ENCODE measurements around the gene ANO3. TPM values are rescaled to one million over a fixed set of nuclear protein-coding genes. Genes with fewer than 3 reads are reported as not detected.

Gene ANO3
- total RNA-seq, 6 experiments from 2014 or later = 0.02 to 0.10 (median 0.05) TPM; not detected in 1

DNA sequence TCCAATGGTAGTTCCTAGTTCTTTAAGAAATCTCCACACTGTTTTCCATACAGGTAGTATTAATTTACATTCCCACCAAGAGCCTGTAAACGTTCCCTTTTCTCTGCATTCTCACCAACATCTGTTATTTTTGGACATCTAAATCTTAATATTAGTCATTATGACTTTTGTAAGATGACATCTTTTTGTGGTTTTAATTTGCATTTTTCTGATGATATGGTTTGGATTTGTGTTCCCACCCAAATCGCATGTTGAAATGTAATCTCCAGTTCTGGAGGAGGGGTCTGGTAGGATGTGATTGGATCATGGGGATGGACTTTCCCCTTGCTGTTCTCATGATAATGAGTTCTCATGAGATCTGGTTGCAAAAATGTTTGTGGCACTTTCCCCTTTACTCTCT, 151.2 kb downstream of the ANO3 start:
- no peak for DNase-seq
- Mint-ChIP-seq H3K4me1 (ENCODE audit: low read depth) (no peaks in the 10 kb centered on the region), H3K4me3 (no peak overlapping the region), H3K27ac (no peak overlapping the region), H3K36me3 (ENCODE audit: low read depth) (no peaks in the 10 kb centered on the region; the same call in 1 of the 2 replicates), H3K9me3 (peaks cover 32% of the 10 kb centered on the region), H3K27me3 (ENCODE audit: insufficient read depth) (no peaks in the 10 kb centered on the region; the same call in 1 of the 2 replicates)
- TF ChIP-seq, protein P1, sequence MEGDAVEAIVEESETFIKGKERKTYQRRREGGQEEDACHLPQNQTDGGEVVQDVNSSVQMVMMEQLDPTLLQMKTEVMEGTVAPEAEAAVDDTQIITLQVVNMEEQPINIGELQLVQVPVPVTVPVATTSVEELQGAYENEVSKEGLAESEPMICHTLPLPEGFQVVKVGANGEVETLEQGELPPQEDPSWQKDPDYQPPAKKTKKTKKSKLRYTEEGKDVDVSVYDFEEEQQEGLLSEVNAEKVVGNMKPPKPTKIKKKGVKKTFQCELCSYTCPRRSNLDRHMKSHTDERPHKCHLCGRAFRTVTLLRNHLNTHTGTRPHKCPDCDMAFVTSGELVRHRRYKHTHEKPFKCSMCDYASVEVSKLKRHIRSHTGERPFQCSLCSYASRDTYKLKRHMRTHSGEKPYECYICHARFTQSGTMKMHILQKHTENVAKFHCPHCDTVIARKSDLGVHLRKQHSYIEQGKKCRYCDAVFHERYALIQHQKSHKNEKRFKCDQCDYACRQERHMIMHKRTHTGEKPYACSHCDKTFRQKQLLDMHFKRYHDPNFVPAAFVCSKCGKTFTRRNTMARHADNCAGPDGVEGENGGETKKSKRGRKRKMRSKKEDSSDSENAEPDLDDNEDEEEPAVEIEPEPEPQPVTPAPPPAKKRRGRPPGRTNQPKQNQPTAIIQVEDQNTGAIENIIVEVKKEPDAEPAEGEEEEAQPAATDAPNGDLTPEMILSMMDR (IDR thresholded peaks at IDR 0.05) = no peak

DNA sequence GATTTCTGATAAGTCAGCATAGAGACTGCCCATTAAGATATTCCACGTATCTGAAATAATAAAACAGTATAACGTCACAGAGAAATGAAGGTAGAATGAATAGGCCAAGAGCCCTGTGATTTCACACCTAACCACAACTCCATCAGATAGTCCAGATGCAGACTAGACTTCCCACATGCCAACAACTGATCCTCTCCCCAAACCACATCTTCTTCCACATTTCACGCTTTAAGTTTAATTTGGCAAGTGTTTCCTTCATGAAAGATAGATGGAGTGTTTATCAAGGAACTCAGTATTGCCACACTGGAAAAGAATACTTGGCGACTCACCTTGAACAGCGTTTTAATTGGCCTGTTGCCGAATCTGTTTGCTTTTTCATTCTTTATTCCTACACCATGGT, 158.6 kb downstream of the ANO3 start:
- DNase-seq = no peak
- H3K27ac Mint-ChIP-seq = no peak overlapping the region
- peaks cover 29% of the 10 kb centered on the region for H3K9me3 Mint-ChIP-seq
- no peaks in the 10 kb centered on the region for H3K4me1 Mint-ChIP-seq (ENCODE audit: low read depth)
- peaks cover 4% of the 10 kb centered on the region for H3K36me3 Mint-ChIP-seq (ENCODE audit: low read depth)
- H3K27me3 Mint-ChIP-seq (ENCODE audit: insufficient read depth) = no peaks in the 10 kb centered on the region
- H3K4me3 Mint-ChIP-seq = no peak overlapping the region
- TF ChIP-seq, protein P1 (IDR thresholded peaks at IDR 0.05) = no peak

DNA sequence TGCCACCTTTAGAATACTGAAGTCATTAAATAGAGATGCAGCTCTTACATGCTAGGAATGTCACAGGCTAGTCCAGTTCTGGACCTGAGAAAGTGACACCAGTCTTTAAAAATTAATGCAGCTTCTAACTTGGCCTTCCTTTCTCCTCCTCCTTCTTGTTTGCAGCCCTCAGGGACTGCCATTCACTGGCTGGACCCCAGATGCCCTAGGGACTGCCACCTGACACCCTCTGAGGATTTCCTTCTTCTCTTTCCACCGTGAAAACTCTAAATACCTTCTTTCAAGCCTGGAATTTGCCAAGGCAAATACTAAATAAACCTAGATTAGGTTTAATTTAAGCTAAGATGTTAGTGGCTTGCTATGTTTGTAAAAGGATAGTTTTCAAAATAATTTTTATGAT, 161.7 kb downstream of the ANO3 start:
- Mint-ChIP-seq H3K4me1 (ENCODE audit: low read depth) (no peaks in the 10 kb centered on the region), H3K27ac (no peak overlapping the region), H3K9me3 (peaks cover 16% of the 10 kb centered on the region), H3K27me3 (ENCODE audit: insufficient read depth) (no peaks in the 10 kb centered on the region), H3K36me3 (ENCODE audit: low read depth) (peaks cover under 1% of the 10 kb centered on the region; the same call in 1 of the 2 replicates), H3K4me3 (no peak overlapping the region)
- TF ChIP-seq, protein P1 (IDR thresholded peaks at IDR 0.05) = no peak
- DNase-seq = no peak

DNA sequence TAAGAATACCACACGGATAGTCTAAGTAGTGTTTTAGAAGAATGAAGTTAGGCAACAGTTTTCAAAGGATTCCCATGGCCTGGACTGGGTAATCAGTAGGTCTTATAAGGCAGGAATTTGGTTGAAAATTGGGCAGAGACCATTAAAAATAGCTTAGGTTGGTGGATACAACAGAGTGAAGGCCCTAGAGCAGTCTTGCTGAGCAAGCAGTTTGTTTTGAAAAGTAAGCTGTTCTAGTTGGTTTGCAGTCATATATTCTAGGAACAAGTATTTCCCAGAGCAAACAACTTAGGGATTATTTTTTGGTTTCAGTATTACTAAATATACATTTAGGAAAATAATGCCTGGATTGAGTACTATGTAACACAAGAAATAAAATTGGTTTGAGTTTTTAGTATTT, 175.3 kb downstream of the ANO3 start:
- H3K4me1 Mint-ChIP-seq (ENCODE audit: low read depth) = no peaks in the 10 kb centered on the region
- DNase-seq = no peak
- no peaks in the 10 kb centered on the region for H3K9me3 Mint-ChIP-seq
- H3K27ac Mint-ChIP-seq = no peak overlapping the region
- TF ChIP-seq, protein P1 (IDR thresholded peaks at IDR 0.05) = no peak
- H3K36me3 Mint-ChIP-seq (ENCODE audit: low read depth) = no peaks in the 10 kb centered on the region
- no peak overlapping the region for H3K4me3 Mint-ChIP-seq
- H3K27me3 Mint-ChIP-seq (ENCODE audit: insufficient read depth) = peaks cover 1% of the 10 kb centered on the region; the same call in 1 of the 2 replicates

DNA sequence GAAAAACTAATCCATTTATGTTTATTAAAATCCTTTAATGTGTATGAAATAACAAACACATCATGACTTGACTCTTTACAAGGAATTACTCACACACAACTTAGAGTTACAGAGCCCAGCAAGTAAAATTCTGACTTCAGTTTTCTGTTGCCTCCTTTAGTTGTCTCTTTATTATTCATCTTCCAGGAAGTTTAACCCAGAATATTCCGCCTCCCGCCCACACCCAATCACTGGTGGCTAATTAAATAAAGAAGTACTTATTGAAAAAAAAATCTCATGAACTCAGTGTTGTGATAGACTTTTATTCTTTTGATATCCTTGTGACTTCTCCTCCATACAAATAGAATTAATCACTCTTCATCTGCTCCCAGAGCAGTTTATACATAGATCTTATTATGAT, 178.2 kb downstream of the ANO3 start:
- DNase-seq = no peak
- TF ChIP-seq, protein P1 (IDR thresholded peaks at IDR 0.05) = no peak
- no peak overlapping the region for H3K27ac Mint-ChIP-seq
- H3K4me3 Mint-ChIP-seq = no peak overlapping the region
- no peaks in the 10 kb centered on the region for H3K9me3 Mint-ChIP-seq
- no peaks in the 10 kb centered on the region for H3K4me1 Mint-ChIP-seq (ENCODE audit: low read depth)
- H3K27me3 Mint-ChIP-seq (ENCODE audit: insufficient read depth) = no peaks in the 10 kb centered on the region; the same call in 1 of the 2 replicates
- no peaks in the 10 kb centered on the region for H3K36me3 Mint-ChIP-seq (ENCODE audit: low read depth)

DNA sequence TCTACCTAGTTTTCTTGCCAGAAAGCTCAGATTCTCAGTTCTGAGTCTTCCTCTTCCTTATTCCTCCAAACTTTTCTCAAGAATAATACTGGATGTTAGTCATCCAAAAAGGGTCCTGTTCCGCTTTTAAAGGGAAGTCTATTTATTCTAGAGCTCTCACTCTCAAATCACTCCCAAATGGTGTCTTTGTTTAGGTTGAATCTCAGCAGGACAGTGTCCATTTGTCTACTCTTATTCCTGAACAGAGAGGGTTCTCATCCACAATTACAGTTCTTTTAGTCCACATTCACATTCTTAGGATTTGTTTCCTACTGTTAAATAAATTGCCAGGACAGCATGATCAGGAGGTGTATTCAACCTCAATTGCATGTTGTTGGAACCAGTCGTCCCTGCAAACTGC, 178.8 kb downstream of the ANO3 start:
- H3K27ac Mint-ChIP-seq = no peak overlapping the region
- H3K4me1 Mint-ChIP-seq (ENCODE audit: low read depth) = no peaks in the 10 kb centered on the region
- no peaks in the 10 kb centered on the region; the same call in 1 of the 2 replicates for H3K27me3 Mint-ChIP-seq (ENCODE audit: insufficient read depth)
- no peaks in the 10 kb centered on the region for H3K36me3 Mint-ChIP-seq (ENCODE audit: low read depth)
- DNase-seq = no peak
- TF ChIP-seq, protein P1 (IDR thresholded peaks at IDR 0.05) = no peak
- H3K4me3 Mint-ChIP-seq = no peak overlapping the region
- no peaks in the 10 kb centered on the region for H3K9me3 Mint-ChIP-seq

Data from HFFc6 (cell line).